Lower leg skin (tissue), 3 donors: ENCODE data around the gene NELL1.

Source experiments
- POLR2A ChIP-seq, 2 donors: fragments of 450-650 bp; IDR thresholded peaks; one replicate each; pipeline ENCODE4 v1.6.1; 2016 to 2017; ENCODE audit warnings: antibody characterized with exemption in 2 of 2, mild to moderate bottlenecking in 1 of 2, moderate library complexity in 1 of 2
- TF ChIP-seq, protein P1 (sequence below), 3 donors: fragments of 450-650 bp; IDR thresholded peaks; one replicate each; pipeline ENCODE4 v1.5.1; 2016; ENCODE audit warnings: antibody characterized with exemption in 3 of 3, mild to moderate bottlenecking in 3 of 3, moderate library complexity in 2 of 3

DNA sequence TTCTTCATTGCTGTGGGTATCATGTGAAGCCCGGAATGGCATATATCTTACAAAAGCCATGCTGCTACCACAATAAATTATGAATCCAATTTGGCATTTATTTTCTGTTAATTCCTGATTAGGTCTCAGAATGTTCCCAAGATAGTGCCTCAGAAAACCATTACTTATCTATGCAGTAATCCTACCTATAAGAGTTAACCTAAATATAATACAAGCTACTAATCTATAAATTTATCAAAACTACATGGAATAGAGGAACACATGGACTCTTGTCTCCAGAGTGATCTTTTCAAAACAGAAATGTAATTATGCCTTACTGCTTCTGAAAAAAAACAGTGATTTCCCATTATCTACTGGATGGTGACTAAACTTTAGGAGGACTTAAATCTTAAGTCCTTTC lies 835.7 kb downstream of the NELL1 start:
- TF ChIP-seq, protein P1, sequence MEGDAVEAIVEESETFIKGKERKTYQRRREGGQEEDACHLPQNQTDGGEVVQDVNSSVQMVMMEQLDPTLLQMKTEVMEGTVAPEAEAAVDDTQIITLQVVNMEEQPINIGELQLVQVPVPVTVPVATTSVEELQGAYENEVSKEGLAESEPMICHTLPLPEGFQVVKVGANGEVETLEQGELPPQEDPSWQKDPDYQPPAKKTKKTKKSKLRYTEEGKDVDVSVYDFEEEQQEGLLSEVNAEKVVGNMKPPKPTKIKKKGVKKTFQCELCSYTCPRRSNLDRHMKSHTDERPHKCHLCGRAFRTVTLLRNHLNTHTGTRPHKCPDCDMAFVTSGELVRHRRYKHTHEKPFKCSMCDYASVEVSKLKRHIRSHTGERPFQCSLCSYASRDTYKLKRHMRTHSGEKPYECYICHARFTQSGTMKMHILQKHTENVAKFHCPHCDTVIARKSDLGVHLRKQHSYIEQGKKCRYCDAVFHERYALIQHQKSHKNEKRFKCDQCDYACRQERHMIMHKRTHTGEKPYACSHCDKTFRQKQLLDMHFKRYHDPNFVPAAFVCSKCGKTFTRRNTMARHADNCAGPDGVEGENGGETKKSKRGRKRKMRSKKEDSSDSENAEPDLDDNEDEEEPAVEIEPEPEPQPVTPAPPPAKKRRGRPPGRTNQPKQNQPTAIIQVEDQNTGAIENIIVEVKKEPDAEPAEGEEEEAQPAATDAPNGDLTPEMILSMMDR (IDR thresholded peaks at IDR 0.05): no peak
- TF ChIP-seq POLR2A (IDR thresholded peaks at IDR 0.05): no peak
